Measurements from ENCODE around the gene RPL14. TPM values are rescaled to one million over a fixed set of nuclear protein-coding genes. Genes with fewer than 3 reads are reported as not detected.
"Not testable (repeated sequence)": the region's sequence is repeated elsewhere in the genome, so short reads cannot be mapped to it uniquely, and the experiment has no call there.

The RPL14 gene
- total RNA-seq, 6 donors from 2014 or later, result 173 to 1,676 (median 348) TPM

DNA sequence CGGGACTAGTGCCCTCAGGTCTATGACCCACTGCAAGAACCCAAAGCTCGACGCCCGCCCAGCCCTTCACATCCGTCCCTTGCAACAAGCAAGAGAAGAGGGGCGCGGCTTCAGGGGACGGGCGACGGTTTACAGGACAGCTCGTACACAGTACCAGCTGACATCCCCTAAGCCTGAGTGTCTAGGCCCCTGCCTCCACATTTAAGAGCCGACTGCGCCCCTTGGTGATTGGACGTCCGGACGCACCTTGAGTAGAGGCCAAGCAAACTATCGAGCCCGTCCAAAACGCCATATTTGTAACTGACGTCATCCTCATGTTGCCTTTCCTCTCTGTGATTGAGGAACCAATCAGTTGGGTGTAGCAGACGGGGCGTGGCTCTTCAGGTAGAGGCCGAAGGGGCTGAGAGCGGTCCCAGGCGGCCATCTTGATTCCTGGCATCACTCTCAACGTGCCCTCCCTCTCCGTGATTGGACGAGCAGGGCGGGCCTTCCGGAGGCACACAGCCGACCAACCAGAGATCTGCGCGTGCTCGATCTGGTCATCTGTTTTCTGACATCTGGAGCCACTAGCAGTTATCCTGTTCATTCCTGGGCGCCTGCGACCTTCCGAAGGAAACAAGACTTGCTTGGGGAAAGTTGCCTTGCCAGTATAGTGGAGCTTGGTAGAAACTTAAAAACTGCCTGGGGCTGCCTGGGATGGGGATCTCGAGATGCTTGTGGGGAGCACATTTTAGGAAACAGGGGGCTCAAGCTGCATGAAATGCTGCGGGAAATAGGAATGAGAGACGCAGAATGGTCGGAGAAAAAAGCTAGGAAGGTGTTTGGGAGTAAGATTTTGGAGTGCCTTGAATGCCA is 4.0 kb upstream of the RPL14 start:
- Histone ChIP-seq H3K36me3 (peaks cover 0 to 5% (median 0%) of the 10 kb centered on the region in 4 donors), H3K4me1 (peaks cover 15 to 29% (median 24%) of the 10 kb centered on the region in 4 donors), H3K9me3 (no peaks in the 10 kb centered on the region), H3K27ac (peak overlapping the region; percentile 84 to 94 (median 93)), H3K27me3 (no peaks in the 10 kb centered on the region), H3K4me3 (peak overlapping the region; percentile 57 to 70 (median 62))
- DNase-seq, result peak; percentile 89 to 100
- TF ChIP-seq, protein P1, sequence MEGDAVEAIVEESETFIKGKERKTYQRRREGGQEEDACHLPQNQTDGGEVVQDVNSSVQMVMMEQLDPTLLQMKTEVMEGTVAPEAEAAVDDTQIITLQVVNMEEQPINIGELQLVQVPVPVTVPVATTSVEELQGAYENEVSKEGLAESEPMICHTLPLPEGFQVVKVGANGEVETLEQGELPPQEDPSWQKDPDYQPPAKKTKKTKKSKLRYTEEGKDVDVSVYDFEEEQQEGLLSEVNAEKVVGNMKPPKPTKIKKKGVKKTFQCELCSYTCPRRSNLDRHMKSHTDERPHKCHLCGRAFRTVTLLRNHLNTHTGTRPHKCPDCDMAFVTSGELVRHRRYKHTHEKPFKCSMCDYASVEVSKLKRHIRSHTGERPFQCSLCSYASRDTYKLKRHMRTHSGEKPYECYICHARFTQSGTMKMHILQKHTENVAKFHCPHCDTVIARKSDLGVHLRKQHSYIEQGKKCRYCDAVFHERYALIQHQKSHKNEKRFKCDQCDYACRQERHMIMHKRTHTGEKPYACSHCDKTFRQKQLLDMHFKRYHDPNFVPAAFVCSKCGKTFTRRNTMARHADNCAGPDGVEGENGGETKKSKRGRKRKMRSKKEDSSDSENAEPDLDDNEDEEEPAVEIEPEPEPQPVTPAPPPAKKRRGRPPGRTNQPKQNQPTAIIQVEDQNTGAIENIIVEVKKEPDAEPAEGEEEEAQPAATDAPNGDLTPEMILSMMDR (IDR thresholded peaks at IDR 0.05), result no peak
- peak in 1 of 4 donors; percentile 44 for TF ChIP-seq EP300 (IDR thresholded peaks at IDR 0.05)
- TF ChIP-seq POLR2A (IDR thresholded peaks at IDR 0.05), result peak in 2 of 4 donors; percentile 37 to 78
- TF ChIP-seq POLR2AphosphoS5 (IDR thresholded peaks at IDR 0.05), result peak; percentile 78 to 79
- peak; percentile 97 to 99 for ATAC-seq (ENCODE audit: low FRiP score in 2 of 2)
- WGBS, 2 donors, result 0 to 1% methylated on average over 25 to 41 of the region's 41 CpGs

DNA sequence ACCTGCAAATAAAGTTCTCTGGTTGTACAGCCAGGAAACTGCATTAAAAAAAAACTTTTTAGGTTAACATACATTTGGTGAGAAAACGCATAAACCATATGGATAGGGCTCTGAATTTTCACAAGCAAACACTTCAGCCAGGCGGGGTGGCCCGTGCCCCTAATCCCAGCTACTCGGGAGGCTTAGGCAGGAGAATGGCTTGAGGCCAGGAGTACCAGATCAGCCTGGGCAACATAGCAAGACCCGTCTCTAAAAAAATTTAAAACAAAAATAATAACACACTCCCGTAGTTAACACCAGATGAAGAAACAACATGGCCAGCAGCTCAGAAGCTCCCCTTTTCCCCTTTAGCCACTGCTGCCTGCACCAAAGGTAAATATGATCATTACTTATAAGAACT is 3.2 kb upstream of the RPL14 start:
- ATAC-seq (ENCODE audit: low FRiP score in 2 of 2) (no peak), DNase-seq (no peak)
- 45 to 46% methylated on average over 6 of the region's 6 CpGs for WGBS, 2 donors
- peaks cover 23 to 38% (median 32%) of the 10 kb centered on the region in 4 donors for H3K4me1 ChIP-seq
- H3K27ac ChIP-seq, result peak overlapping the region in 3 of 4 donors; percentile 84 to 94 (median 94)
- TF ChIP-seq, protein P1 (IDR thresholded peaks at IDR 0.05), result no peak
- TF ChIP-seq EP300 (IDR thresholded peaks at IDR 0.05), result no peak
- no peak for TF ChIP-seq POLR2A (IDR thresholded peaks at IDR 0.05)
- TF ChIP-seq POLR2AphosphoS5 (IDR thresholded peaks at IDR 0.05), result no peak
- peak overlapping the region in 3 of 4 donors; percentile 57 to 70 (median 64) for H3K4me3 ChIP-seq
- no peaks in the 10 kb centered on the region for H3K9me3 ChIP-seq
- H3K27me3 ChIP-seq, result no peaks in the 10 kb centered on the region
- H3K36me3 ChIP-seq, result peaks cover 0 to 13% (median 6%) of the 10 kb centered on the region in 4 donors

DNA sequence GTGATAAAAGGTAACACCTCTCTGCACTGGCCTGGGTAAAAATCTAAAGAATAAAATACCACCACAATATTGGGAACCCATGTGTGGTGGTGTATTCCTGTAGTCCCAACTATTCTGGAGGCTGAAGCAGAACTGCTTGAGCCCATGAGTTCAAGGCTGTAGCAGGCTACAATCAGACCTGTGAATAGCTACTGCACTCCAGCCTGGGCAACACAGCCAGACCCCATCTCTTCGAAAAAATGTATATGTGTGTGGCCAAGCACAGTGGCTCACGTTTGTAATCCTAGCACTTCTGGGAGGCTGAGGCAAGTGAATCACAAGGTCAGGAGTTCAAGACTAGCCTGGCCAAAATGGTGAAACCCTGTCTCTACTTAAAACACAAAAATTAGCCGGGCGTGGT is 1.8 kb upstream of the RPL14 start:
- TF ChIP-seq POLR2A (IDR thresholded peaks at IDR 0.05) (no peak), POLR2AphosphoS5 (IDR thresholded peaks at IDR 0.05) (no peak), EP300 (IDR thresholded peaks at IDR 0.05) (no peak)
- ATAC-seq (ENCODE audit: low FRiP score in 2 of 2) (no peak), DNase-seq (no peak)
- WGBS, 2 donors, result 86 to 88% methylated on average over 4 of the region's 4 CpGs
- Histone ChIP-seq H3K4me3 (no peak overlapping the region), H3K27me3 (no peaks in the 10 kb centered on the region), H3K4me1 (peaks cover 35 to 51% (median 41%) of the 10 kb centered on the region in 4 donors), H3K36me3 (peaks cover 0 to 23% (median 15%) of the 10 kb centered on the region in 4 donors), H3K27ac (no peak overlapping the region), H3K9me3 (no peaks in the 10 kb centered on the region)

DNA sequence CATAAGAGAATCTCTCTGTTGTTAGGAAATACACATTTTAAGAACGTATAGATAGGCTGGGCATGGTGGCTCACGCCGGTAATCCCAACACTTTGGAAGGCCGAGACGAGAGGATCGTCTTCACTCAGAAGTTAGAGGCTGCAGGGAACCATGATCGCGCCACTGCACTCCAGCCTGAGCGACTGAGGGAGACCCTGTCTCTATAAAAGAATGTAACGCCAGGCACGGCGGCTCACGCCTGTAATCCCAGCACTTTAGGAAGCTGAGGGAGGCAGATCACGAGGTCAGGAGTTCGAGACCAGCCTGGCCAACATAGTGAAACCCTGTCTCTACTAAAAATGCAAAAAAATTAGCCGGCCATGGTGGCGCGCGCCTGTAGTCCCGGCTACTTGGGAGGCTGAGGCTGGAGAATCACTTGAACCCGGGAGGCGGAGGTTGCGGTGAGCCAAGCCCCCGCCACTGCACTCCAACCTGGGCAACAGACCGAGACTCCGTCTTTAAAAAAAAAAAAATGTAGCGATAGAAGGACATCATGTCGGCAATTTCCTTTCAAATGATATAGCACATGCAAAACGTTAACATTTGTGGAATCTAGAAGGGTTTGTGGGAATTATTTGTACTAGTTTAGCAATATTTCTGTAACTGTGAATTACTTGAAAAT is 730 bp upstream of the RPL14 start:
- Histone ChIP-seq H3K4me1 (peaks cover 39 to 58% (median 44%) of the 10 kb centered on the region in 4 donors), H3K9me3 (no peaks in the 10 kb centered on the region), H3K36me3 (peaks cover 8 to 34% (median 26%) of the 10 kb centered on the region in 4 donors), H3K4me3 (peak overlapping the region; percentile 11 to 84 (median 82)), H3K27ac (peak overlapping the region; percentile 86 to 93 (median 91)), H3K27me3 (no peaks in the 10 kb centered on the region)
- 51 to 56% methylated on average over 29 of the region's 29 CpGs for WGBS, 2 donors
- ATAC-seq (ENCODE audit: low FRiP score in 2 of 2) (no peak), DNase-seq (peak in 1 of 2 donors; percentile 45)
- no peak for TF ChIP-seq POLR2A (IDR thresholded peaks at IDR 0.05)
- TF ChIP-seq, protein P1 (IDR thresholded peaks at IDR 0.05), result no peak
- TF ChIP-seq POLR2AphosphoS5 (IDR thresholded peaks at IDR 0.05), result no peak
- TF ChIP-seq EP300 (IDR thresholded peaks at IDR 0.05), result no peak

DNA sequence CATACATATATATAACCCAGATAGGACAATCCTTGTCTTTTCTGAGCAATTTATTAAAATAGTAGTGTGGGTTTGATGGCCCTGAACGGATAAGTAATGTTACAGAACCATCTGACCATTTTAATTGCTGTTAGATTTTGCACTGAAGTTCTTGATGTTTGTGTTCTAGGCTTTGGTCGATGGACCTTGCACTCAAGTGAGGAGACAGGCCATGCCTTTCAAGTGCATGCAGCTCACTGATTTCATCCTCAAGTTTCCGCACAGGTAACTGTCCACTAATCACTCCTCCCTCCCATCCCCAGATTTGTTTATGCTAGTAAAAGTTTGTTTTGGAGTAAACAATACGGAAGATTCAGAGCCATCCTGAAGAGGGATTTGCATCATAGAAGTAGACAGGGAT is 1.3 kb downstream of the RPL14 start:
- Histone ChIP-seq H3K4me3 (peak overlapping the region in 2 of 4 donors; percentile 82 to 84), H3K9me3 (no peaks in the 10 kb centered on the region), H3K4me1 (peaks cover 29 to 48% (median 37%) of the 10 kb centered on the region in 4 donors), H3K36me3 (peaks cover 20 to 53% (median 45%) of the 10 kb centered on the region in 4 donors), H3K27ac (no peak overlapping the region), H3K27me3 (no peaks in the 10 kb centered on the region)
- DNase-seq (no peak), ATAC-seq (ENCODE audit: low FRiP score in 2 of 2) (no peak)
- TF ChIP-seq POLR2AphosphoS5 (IDR thresholded peaks at IDR 0.05), result no peak
- TF ChIP-seq, protein P1 (IDR thresholded peaks at IDR 0.05), result no peak
- no peak for TF ChIP-seq POLR2A (IDR thresholded peaks at IDR 0.05)
- no peak for TF ChIP-seq EP300 (IDR thresholded peaks at IDR 0.05)
- 91 to 94% methylated on average over 4 of the region's 4 CpGs for whole genome bisulfite sequencing, 2 donors

DNA sequence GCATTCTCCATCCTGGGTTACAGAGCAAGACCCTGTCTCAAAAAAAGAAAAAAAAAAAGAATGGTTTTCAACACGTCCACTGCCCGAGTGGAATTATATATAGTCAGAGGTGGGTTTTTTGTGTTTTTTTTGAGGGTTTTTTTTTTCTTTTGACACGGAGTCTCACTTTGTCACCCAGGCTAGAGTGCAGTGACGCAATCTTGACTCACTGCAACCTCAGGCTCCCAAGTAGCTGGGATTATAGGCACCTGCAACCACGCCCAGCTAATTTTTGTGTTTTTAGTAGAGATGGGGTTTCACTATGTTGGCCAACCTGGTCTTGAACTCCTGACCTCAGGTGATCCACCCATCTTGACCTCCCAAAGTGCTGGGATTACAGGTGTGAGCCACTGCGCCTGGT is 3.3 kb downstream of the RPL14 start:
- DNase-seq, result peak in 1 of 2 donors; percentile 43
- H3K36me3 ChIP-seq, result peaks cover 22 to 72% (median 52%) of the 10 kb centered on the region in 4 donors
- WGBS, 2 donors, result 78 to 82% methylated on average over 6 of the region's 6 CpGs
- H3K4me3 ChIP-seq; ATAC-seq (ENCODE audit: low FRiP score in 2 of 2); H3K9me3 ChIP-seq; H3K27me3 ChIP-seq: not testable (repeated sequence)
- H3K4me1 ChIP-seq, result peaks cover 22 to 42% (median 35%) of the 10 kb centered on the region in 4 donors
- H3K27ac ChIP-seq, result peak overlapping the region in 2 of 4 donors; percentile 3 to 31
